Uterus (tissue), 4 donors: Measurements from ENCODE around the gene JAK2. TPM values are rescaled to one million over a fixed set of nuclear protein-coding genes. Genes with fewer than 3 reads are reported as not detected.
"Not testable (repeated sequence)": the region's sequence is repeated elsewhere in the genome, so short reads cannot be mapped to it uniquely, and the experiment has no call there.

Experiments used
- DNase-seq, 2 donors: peaks; one replicate each; pipeline ENCODE4 v3.0.0-alpha.2; 2019 to 2020
- H3K27ac ChIP-seq, 2 donors: fragments of 200-600 bp; sonication (generic); 1 replicate in 1 of 2; 2 replicates in 1 of 2; pipeline ENCODE4 v1.5.1; 2016 to 2018
- H3K27me3 ChIP-seq, 2 donors: fragments of 200-600 bp; sonication (generic); one replicate each; pipeline ENCODE4 v1.5.1; 2018 to 2019; ENCODE audit warnings: control low read depth in 1 of 2
- H3K36me3 ChIP-seq, 2 donors: fragments of 200-600 bp; sonication (generic); one replicate each; pipeline ENCODE4 v1.5.1; 2019; ENCODE audit warnings: control low read depth in 1 of 2
- H3K4me1 ChIP-seq, 2 donors: fragments of 200-600 bp; sonication (generic); one replicate each; pipeline ENCODE4 v1.5.1; 2018 to 2019; ENCODE audit warnings: control low read depth in 1 of 2
- H3K4me3 ChIP-seq, 2 donors: fragments of 200-600 bp; sonication (generic); 1 replicate in 1 of 2; 2 replicates in 1 of 2; pipeline ENCODE4 v1.5.1; 2018 to 2019; ENCODE audit warnings: mild to moderate bottlenecking in 1 of 2
- H3K9me3 ChIP-seq, 2 donors: fragments of 200-600 bp; sonication (generic); one replicate each; pipeline ENCODE4 v1.5.1; 2019; ENCODE audit warnings: control low read depth in 1 of 2
- CTCF ChIP-seq, 4 experiments: fragments of 200-600 bp in 2 of 4; fragments of 450-650 bp in 2 of 4; sonication (generic) in 2 of 4; IDR thresholded peaks; one replicate each; pipeline ENCODE4 v1.5.1; 2016 to 2019; ENCODE audit warnings: antibody characterized with exemption in 4 of 4, mild to moderate bottlenecking in 2 of 4, moderate library complexity in 1 of 4
- POLR2A ChIP-seq, 2 donors: fragments of 450-650 bp; IDR thresholded peaks; one replicate each; pipeline ENCODE4 v1.6.1; 2016; ENCODE audit warnings: antibody characterized with exemption in 2 of 2, mild to moderate bottlenecking in 1 of 2, moderate library complexity in 1 of 2
- intact Hi-C: fragments of 100-400 bp; cut with DNase I; formaldehyde crosslinking; loops from one replicate; pipeline ENCODE4 v1.15.1; 2023; ENCODE audit warnings: low total_unique reads
- total RNA-seq, 4 donors: library from RNA; depleted of rRNA in 3 of 4; stranded (reverse); fragments of >200 nt in 3 of 4; gene quantifications; one replicate each; pipeline versions ENCODE4 v1.1.0 to v1.2.4, GENCODE V29; 2014 to 2023
- donor health status: DM: yes; HTN: yes; CAD: no.

The JAK2 gene
- total RNA-seq, 4 donors from 2014 or later, result 12.8 to 47.1 (median 26.5) TPM

- no peak for DNase-seq
- Histone ChIP-seq H3K27ac (no peak overlapping the region), H3K36me3 (no peaks in the 10 kb centered on the region), H3K27me3 (no peaks in the 10 kb centered on the region), H3K4me1 (no peaks in the 10 kb centered on the region), H3K4me3 (no peak overlapping the region), H3K9me3 (no peaks in the 10 kb centered on the region)
- TF ChIP-seq CTCF (IDR thresholded peaks at IDR 0.05) (no peak), POLR2A (IDR thresholded peaks at IDR 0.05) (no peak)
- intact Hi-C loops, result no loop called here
Observed at GRCh38 chr9:5095795-5096194, 110.7 kb downstream of the JAK2 start.

GRCh38 chr9:5099466-5099865 lies 114.4 kb downstream of the JAK2 start:
- TF ChIP-seq CTCF (IDR thresholded peaks at IDR 0.05) (no peak), POLR2A (IDR thresholded peaks at IDR 0.05) (no peak)
- Histone ChIP-seq H3K27me3 (no peaks in the 10 kb centered on the region), H3K4me1 (no peaks in the 10 kb centered on the region), H3K9me3 (no peaks in the 10 kb centered on the region), H3K4me3 (no peak overlapping the region), H3K27ac (no peak overlapping the region), H3K36me3 (no peaks in the 10 kb centered on the region)
- intact Hi-C loops, result no loop called here
- no peak for DNase-seq

- H3K27me3 ChIP-seq, intact Hi-C loops, H3K4me1 ChIP-seq, DNase-seq, H3K27ac ChIP-seq, H3K4me3 ChIP-seq, H3K9me3 ChIP-seq, H3K36me3 ChIP-seq: not testable (repeated sequence)
Observed at GRCh38 chr9:5101127-5101526, 116.1 kb downstream of the JAK2 start.

GRCh38 chr9:5106517-5106916 lies 121.4 kb downstream of the JAK2 start:
- H3K9me3 ChIP-seq, DNase-seq, H3K4me1 ChIP-seq, H3K36me3 ChIP-seq, H3K27me3 ChIP-seq, H3K4me3 ChIP-seq, H3K27ac ChIP-seq, intact Hi-C loops: not testable (repeated sequence)

GRCh38 chr9:5110867-5111681 lies 126.0 kb downstream of the JAK2 start:
- TF ChIP-seq CTCF (IDR thresholded peaks at IDR 0.05) (no peak), POLR2A (IDR thresholded peaks at IDR 0.05) (no peak)
- Histone ChIP-seq H3K27ac (no peak overlapping the region), H3K36me3 (no peaks in the 10 kb centered on the region), H3K4me3 (no peak overlapping the region), H3K9me3 (no peaks in the 10 kb centered on the region), H3K4me1 (no peaks in the 10 kb centered on the region), H3K27me3 (no peaks in the 10 kb centered on the region)
- DNase-seq, result no peak
- intact Hi-C loops, result no loop called here

- DNase-seq, result no peak
Observed at GRCh38 chr9:5111696-5112095, 126.6 kb downstream of the JAK2 start.

More at GRCh38 chr9:5111696-5112095, 126.6 kb downstream of the JAK2 start:
- Histone ChIP-seq H3K36me3 (no peaks in the 10 kb centered on the region), H3K4me3 (no peak overlapping the region), H3K27me3 (no peaks in the 10 kb centered on the region), H3K27ac (no peak overlapping the region), H3K9me3 (no peaks in the 10 kb centered on the region), H3K4me1 (no peaks in the 10 kb centered on the region)
- TF ChIP-seq POLR2A (IDR thresholded peaks at IDR 0.05) (no peak), CTCF (IDR thresholded peaks at IDR 0.05) (no peak)
- intact Hi-C loops, result no loop called here
